ENCODE measurements around the gene RETREG1.

GRCh38 chr5:16558984-16559629 lies 57.7 kb downstream of the RETREG1 start:
- TF ChIP-seq EZH2 (IDR thresholded peaks at IDR 0.05; ENCODE audit: borderline replicate concordance) (no peak), CTCF (IDR thresholded peaks at IDR 0.05; ENCODE audit: poor library complexity) (no peak), EZH2phosphoT487 (IDR thresholded peaks at IDR 0.05; ENCODE audit: low read depth, severe bottlenecking, unreplicated experiment) (no peak)
